GM21825 (cell line): ENCODE data around the gene RASGEF1C.

Experiments used
- ATAC-seq: cut with Tn5 transposase; IDR thresholded peaks from one replicate; pipeline ENCODE4 v1.9.1; 2021; ENCODE audit warnings: mild to moderate bottlenecking, moderate library complexity; ENCODE audit not compliant: unreplicated experiment

The RASGEF1C gene

GRCh38 chr5:180086816-180087399 is 122.1 kb downstream of the RASGEF1C start:
- ATAC-seq, result no peak

GRCh38 chr5:180085837-180086236 is 123.2 kb downstream of the RASGEF1C start:
- ATAC-seq, result no peak

- no peak for ATAC-seq
These were observed 124.1 kb downstream of the RASGEF1C start for GRCh38 chr5:180084638-180085561.

GRCh38 chr5:180083529-180084060 is 125.4 kb downstream of the RASGEF1C start:
- ATAC-seq, result no peak

- no peak for ATAC-seq
These were observed 126.2 kb downstream of the RASGEF1C start for GRCh38 chr5:180082633-180083420.

GRCh38 chr5:180081481-180081880 is 127.5 kb downstream of the RASGEF1C start:
- ATAC-seq, result no peak

- ATAC-seq, result no peak
These were observed 128.3 kb downstream of the RASGEF1C start for GRCh38 chr5:180080486-180081280.

- ATAC-seq, result no peak
These were observed 129.1 kb downstream of the RASGEF1C start for GRCh38 chr5:180079702-180080466.

- no peak for ATAC-seq
These were observed 130.7 kb downstream of the RASGEF1C start for GRCh38 chr5:180078348-180078747.

- no peak for ATAC-seq
These were observed 131.3 kb downstream of the RASGEF1C start for GRCh38 chr5:180077594-180078284.

GRCh38 chr5:180075703-180076102 is 133.3 kb downstream of the RASGEF1C start:
- ATAC-seq, result no peak

GRCh38 chr5:180074462-180074861 is 134.5 kb downstream of the RASGEF1C start:
- ATAC-seq, result no peak

- no peak for ATAC-seq
These were observed 136.5 kb downstream of the RASGEF1C start for GRCh38 chr5:180072556-180072955.

- ATAC-seq, result no peak
These were observed 136.8 kb downstream of the RASGEF1C start for GRCh38 chr5:180072256-180072548.

GRCh38 chr5:180071531-180072255 is 137.3 kb downstream of the RASGEF1C start, which contains the start of gene RNF130:
Gene RNF130, minus strand, starts transcription at chr5:180071759. Its CDS starts 57 bp downstream, at chr5:180071702.
- ATAC-seq, result peak; percentile 68

- ATAC-seq, result peak; percentile 21
These were observed 138.1 kb downstream of the RASGEF1C start for GRCh38 chr5:180070756-180071530.

GRCh38 chr5:180069589-180070247 is 139.3 kb downstream of the RASGEF1C start:
- ATAC-seq, result no peak
